SU-DHL-6 (cell line): Measurements from ENCODE around the gene BTBD16.

Experiments
- H2AFZ ChIP-seq: fragments of 200-600 bp; sonication (generic); 2 replicates; pipeline ENCODE4 v1.6.1; 2014; ENCODE audit warnings: low read depth, mild to moderate bottlenecking, moderate library complexity, mixed read lengths, antibody characterized with exemption, low read length; ENCODE audit not compliant: severe bottlenecking
- H3F3A ChIP-seq: fragments of 200-600 bp; shearing (Covaris generic); 2 replicates; pipeline ENCODE4 v1.6.0; 2016; ENCODE audit warnings: antibody characterized with exemption, mild to moderate bottlenecking; ENCODE audit not compliant: insufficient read depth
- H3K27ac ChIP-seq: fragments of 200-600 bp; sonication (generic); 2 replicates; pipeline ENCODE4 v1.5.1; 2016; ENCODE audit warnings: low read depth, mild to moderate bottlenecking, low read length, moderate library complexity, mixed read lengths
- H3K27me3 ChIP-seq: fragments of 200-600 bp; sonication (generic), shearing (Covaris generic); 2 replicates; pipeline ENCODE4 v1.6.0; 2014; ENCODE audit warnings: mild to moderate bottlenecking, low read length
- H3K36me3 ChIP-seq: fragments of 200-600 bp; sonication (generic); 2 replicates; pipeline ENCODE4 v1.6.1; 2014; ENCODE audit warnings: mild to moderate bottlenecking, low read length, mixed read lengths
- H3K4me2 ChIP-seq: fragments of 300-600, 200-600 bp; shearing (Covaris generic), sonication (generic); 2 replicates; pipeline ENCODE4 v1.6.0; 2014; ENCODE audit warnings: low read length, low read depth, mild to moderate bottlenecking; ENCODE audit not compliant: poor library complexity, severe bottlenecking
- H3K4me3 ChIP-seq: fragments of 200-600 bp; sonication (generic); 2 replicates; pipeline ENCODE4 v1.5.1; 2014; ENCODE audit warnings: antibody characterized with exemption, low read length, mild to moderate bottlenecking, mixed read lengths; ENCODE audit not compliant: insufficient read depth, poor library complexity, severe bottlenecking
- H3K79me2 ChIP-seq: fragments of 200-600 bp; sonication (generic); 2 replicates; pipeline ENCODE4 v1.6.1; 2014; ENCODE audit warnings: mild to moderate bottlenecking, low read length, moderate library complexity; ENCODE audit not compliant: insufficient read depth
- H3K9ac ChIP-seq: fragments of 200-600 bp; sonication (generic); 2 replicates; pipeline ENCODE4 v1.7.0; 2014; ENCODE audit warnings: mild to moderate bottlenecking, low read length
- H3K9me2 ChIP-seq: fragments of 200-600 bp; sonication (generic); replicated peaks from 2 replicates; pipeline ENCODE4 v1.6.1; 2014; ENCODE audit warnings: low read length; ENCODE audit not compliant: insufficient read depth
- H3K9me3 ChIP-seq: fragments of 200-600 bp; sonication (generic); 2 replicates; pipeline ENCODE4 v1.6.1; 2014; ENCODE audit warnings: low read length, mixed read lengths; ENCODE audit not compliant: insufficient read depth
- H4K20me1 ChIP-seq: fragments of 200-600 bp; sonication (generic); 2 replicates; pipeline ENCODE4 v1.6.1; 2014; ENCODE audit warnings: low read depth, mild to moderate bottlenecking, antibody characterized with exemption, low read length, moderate library complexity, mixed read lengths
- EZH2phosphoT487 ChIP-seq: fragments of 200-600 bp; sonication (generic), shearing (Covaris generic); conservative IDR thresholded peaks from 2 replicates; pipeline ENCODE4 v1.6.1; 2018; ENCODE audit warnings: mild to moderate bottlenecking, antibody characterized with exemption, low read length, moderate library complexity, mixed read lengths
- TF ChIP-seq, protein P1 (sequence below): fragments of 200-600 bp; sonication (generic); IDR thresholded peaks from one replicate; pipeline ENCODE4 v1.5.1; 2017; ENCODE audit warnings: antibody characterized with exemption, mild to moderate bottlenecking, low read length, moderate library complexity; ENCODE audit not compliant: insufficient read depth, poor library complexity, severe bottlenecking

BTBD16 gene

DNA sequence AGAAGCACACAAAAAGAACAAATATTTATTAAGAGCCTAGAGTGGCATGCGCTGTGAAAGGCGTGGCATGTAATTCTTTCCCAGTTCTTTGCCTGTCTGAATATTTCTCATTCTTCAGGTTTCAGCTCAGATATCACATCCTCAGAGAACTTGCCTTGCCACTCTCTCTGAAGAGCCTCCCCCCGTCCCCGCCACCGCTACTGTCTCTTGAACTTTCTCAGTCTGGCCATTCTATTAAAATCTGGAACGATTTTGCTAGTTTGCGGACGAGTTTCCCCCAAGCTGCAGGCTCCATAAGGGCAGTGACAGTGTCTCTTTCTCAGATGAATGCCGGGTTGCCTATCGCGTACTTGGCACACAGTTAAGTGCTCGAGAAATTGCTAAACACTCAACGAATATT, 102.6 kb downstream of the BTBD16 start:
- no peak overlapping the region for H3K27ac ChIP-seq

DNA sequence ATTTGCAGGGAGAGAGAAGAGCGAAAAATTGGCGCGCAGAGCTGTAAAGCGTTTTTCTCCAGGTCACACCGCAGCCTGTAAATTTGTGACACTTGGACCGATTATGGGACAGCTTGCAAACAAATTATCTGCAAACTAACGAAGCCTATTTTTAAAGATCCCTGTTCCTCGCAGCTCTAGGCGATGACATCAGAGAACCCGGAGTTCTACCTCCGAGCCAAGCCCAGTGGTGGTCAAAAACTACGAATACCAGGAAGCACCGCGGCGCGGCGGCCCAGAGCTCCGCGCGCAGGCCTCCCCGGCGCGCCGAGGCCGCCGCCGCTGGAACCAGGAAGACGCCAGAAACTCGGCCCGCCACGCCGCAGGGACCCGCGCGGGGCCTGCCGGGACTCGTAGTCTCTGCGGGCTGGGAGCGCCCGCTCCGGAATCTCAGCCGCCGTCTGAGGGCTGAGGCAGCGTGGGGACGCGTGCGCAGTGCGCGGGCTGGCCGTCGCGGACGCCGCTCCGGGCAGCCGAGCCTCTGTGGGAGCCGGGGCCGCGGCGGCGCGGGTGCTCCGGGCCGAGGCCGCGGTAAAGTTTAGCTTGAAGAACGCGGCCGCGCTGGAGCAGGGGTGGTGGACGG, 103.3 kb downstream of the BTBD16 start, which contains the start of gene PLEKHA1:
Gene PLEKHA1 (plus strand): TSS at position 472 of the 622 bp plus-strand sequence. CDS start 18,493 bp downstream, outside the sequence.
- TF ChIP-seq EZH2phosphoT487 = no peak
- TF ChIP-seq, protein P1, sequence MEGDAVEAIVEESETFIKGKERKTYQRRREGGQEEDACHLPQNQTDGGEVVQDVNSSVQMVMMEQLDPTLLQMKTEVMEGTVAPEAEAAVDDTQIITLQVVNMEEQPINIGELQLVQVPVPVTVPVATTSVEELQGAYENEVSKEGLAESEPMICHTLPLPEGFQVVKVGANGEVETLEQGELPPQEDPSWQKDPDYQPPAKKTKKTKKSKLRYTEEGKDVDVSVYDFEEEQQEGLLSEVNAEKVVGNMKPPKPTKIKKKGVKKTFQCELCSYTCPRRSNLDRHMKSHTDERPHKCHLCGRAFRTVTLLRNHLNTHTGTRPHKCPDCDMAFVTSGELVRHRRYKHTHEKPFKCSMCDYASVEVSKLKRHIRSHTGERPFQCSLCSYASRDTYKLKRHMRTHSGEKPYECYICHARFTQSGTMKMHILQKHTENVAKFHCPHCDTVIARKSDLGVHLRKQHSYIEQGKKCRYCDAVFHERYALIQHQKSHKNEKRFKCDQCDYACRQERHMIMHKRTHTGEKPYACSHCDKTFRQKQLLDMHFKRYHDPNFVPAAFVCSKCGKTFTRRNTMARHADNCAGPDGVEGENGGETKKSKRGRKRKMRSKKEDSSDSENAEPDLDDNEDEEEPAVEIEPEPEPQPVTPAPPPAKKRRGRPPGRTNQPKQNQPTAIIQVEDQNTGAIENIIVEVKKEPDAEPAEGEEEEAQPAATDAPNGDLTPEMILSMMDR = no peak
- Histone ChIP-seq H3K4me2 (no peak within 1 kb of the TSS), H3K27me3 (no peaks in the 10 kb centered on the region), H3K9me3 (no peaks in the 10 kb centered on the region), H3K79me2 (no peaks in the 10 kb centered on the region), H3K4me3 (no peak within 1 kb of the TSS), H3K36me3 (no peaks in the 10 kb centered on the region), H3K9me2 (no peaks in the 10 kb centered on the region), H3K27ac (no peak within 1 kb of the TSS), H3K9ac (no peak within 1 kb of the TSS), H4K20me1 (no peaks in the 10 kb centered on the region), H2AFZ (no peak within 1 kb of the TSS), H3F3A (no peaks in the 10 kb centered on the region)

More for the DNA sequence above, 102.6 kb downstream of the BTBD16 start:
- no peak overlapping the region for H3K4me2 ChIP-seq
- no peaks in the 10 kb centered on the region for H3F3A ChIP-seq
- no peaks in the 10 kb centered on the region for H3K9me3 ChIP-seq
- H4K20me1 ChIP-seq = no peaks in the 10 kb centered on the region
- no peaks in the 10 kb centered on the region for H3K36me3 ChIP-seq
- H3K79me2 ChIP-seq = no peaks in the 10 kb centered on the region
- H3K27me3 ChIP-seq = no peaks in the 10 kb centered on the region
- H3K4me3 ChIP-seq = no peak overlapping the region
- TF ChIP-seq, protein P1 = no peak
- TF ChIP-seq EZH2phosphoT487 = no peak
- H3K9ac ChIP-seq = no peak overlapping the region
- H3K9me2 ChIP-seq = no peaks in the 10 kb centered on the region
- no peak overlapping the region for H2AFZ ChIP-seq

DNA sequence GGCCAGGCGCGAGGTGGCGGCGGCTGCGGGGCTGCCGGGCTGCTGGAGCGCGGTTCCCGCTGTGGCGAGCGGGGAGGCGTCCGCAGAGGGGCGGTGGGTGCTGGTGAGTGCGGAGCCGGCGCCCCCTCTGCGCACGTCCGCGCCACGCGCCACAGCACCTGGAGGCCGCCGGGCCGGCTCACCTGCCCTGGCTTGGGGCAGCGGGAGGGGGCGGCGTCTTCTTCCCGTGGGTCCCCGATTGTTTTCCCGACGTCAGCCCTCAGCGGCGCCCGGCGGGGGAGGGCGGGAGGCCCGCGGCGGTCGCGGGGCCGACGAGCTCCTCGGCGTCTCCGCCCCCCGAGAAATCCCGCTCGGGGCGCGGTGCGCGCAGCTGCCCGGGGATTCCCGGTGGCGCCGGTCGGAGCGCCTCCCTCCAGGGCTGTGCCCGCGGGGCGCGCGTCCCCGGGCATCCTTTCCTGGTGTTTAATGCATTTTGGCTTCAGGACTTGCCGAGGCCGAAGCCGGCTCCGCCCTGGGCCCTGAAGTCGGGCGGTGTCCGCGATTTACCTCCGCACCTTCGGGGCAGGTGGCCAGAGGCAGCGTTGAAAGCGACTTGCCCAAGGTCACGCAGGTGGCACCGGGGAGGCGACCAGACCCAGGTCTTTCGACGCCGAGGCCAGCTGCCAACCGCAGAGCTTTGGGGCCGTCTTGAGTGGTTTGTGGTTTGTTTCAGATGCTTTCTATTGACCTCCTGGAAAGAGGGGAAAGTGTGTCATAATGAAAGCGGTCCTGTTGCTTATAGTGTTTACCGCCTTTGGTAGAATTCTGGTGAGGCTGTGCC, 104.0 kb downstream of the BTBD16 start:
- no peak overlapping the region for H3K4me2 ChIP-seq
- no peak overlapping the region for H3K9ac ChIP-seq
- no peaks in the 10 kb centered on the region for H3F3A ChIP-seq
- H3K27ac ChIP-seq = no peak overlapping the region
- H3K36me3 ChIP-seq = no peaks in the 10 kb centered on the region
- no peak for TF ChIP-seq EZH2phosphoT487
- TF ChIP-seq, protein P1 = no peak
- H3K79me2 ChIP-seq = no peaks in the 10 kb centered on the region
- no peaks in the 10 kb centered on the region for H3K27me3 ChIP-seq
- H2AFZ ChIP-seq = no peak overlapping the region
- H3K4me3 ChIP-seq = no peak overlapping the region
- H4K20me1 ChIP-seq = no peaks in the 10 kb centered on the region
- no peaks in the 10 kb centered on the region for H3K9me3 ChIP-seq
- H3K9me2 ChIP-seq = no peaks in the 10 kb centered on the region
